Measurements from ENCODE around the gene RBMX.
"Not testable (repeated sequence)": the region's sequence is repeated elsewhere in the genome, so short reads cannot be mapped to it uniquely, and the experiment has no call there.

- TF ChIP-seq, protein P1, sequence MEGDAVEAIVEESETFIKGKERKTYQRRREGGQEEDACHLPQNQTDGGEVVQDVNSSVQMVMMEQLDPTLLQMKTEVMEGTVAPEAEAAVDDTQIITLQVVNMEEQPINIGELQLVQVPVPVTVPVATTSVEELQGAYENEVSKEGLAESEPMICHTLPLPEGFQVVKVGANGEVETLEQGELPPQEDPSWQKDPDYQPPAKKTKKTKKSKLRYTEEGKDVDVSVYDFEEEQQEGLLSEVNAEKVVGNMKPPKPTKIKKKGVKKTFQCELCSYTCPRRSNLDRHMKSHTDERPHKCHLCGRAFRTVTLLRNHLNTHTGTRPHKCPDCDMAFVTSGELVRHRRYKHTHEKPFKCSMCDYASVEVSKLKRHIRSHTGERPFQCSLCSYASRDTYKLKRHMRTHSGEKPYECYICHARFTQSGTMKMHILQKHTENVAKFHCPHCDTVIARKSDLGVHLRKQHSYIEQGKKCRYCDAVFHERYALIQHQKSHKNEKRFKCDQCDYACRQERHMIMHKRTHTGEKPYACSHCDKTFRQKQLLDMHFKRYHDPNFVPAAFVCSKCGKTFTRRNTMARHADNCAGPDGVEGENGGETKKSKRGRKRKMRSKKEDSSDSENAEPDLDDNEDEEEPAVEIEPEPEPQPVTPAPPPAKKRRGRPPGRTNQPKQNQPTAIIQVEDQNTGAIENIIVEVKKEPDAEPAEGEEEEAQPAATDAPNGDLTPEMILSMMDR (IDR thresholded peaks at IDR 0.05), result not testable (repeated sequence)
- not testable (repeated sequence) for TF ChIP-seq POLR2AphosphoS5 (IDR thresholded peaks at IDR 0.05)
Observed at GRCh38 chrX:136898752-136899151, 18.2 kb upstream of the RBMX start.
